ENCODE measurements around the gene PFN3.

The PFN3 gene

GRCh38 chr5:177366528-177367322, 33.7 kb downstream of the PFN3 start:
- peaks cover 42% of the 10 kb centered on the region for H3K4me1 ChIP-seq (ENCODE audit: control insufficient read depth, low read length)
- H3K9me2 ChIP-seq (replicated peaks; ENCODE audit: control insufficient read depth, low read length), result no peaks in the 10 kb centered on the region
- H3K36me3 ChIP-seq (ENCODE audit: control insufficient read depth, low read length), result peaks cover 24% of the 10 kb centered on the region
- H3F3A ChIP-seq (ENCODE audit: control insufficient read depth, insufficient read depth), result peaks cover 4% of the 10 kb centered on the region; the same call in 1 of the 2 replicates
- 0 out of 2 replicates have a peak, but pooled peaks cover 2% of the 10 kb centered on the region for H4K20me1 ChIP-seq (ENCODE audit: control insufficient read depth, insufficient read depth, low read depth, low read length)
- no peak overlapping the region for H3K27ac ChIP-seq (ENCODE audit: low read depth, low read length)
- TF ChIP-seq EZH2phosphoT487 (IDR thresholded peaks at IDR 0.05; ENCODE audit: borderline replicate concordance, low read length) (no peak), CTCF (IDR thresholded peaks at IDR 0.05; ENCODE audit: low read depth, low read length, poor library complexity, severe bottlenecking) (no peak)
- no peak overlapping the region for H3K4me3 ChIP-seq (ENCODE audit: low read length)
- peaks cover 5% of the 10 kb centered on the region; the same call in 1 of the 2 replicates for H3K79me2 ChIP-seq (ENCODE audit: control insufficient read depth, low read length)
- H3K4me2 ChIP-seq (ENCODE audit: low read length), result no peak overlapping the region
- H3K27me3 ChIP-seq (ENCODE audit: control insufficient read depth, low read length), result no peaks in the 10 kb centered on the region
- no peaks in the 10 kb centered on the region for H3K9me3 ChIP-seq (ENCODE audit: control insufficient read depth, insufficient read depth, low read length)

GRCh38 chr5:177365845-177366527, 34.5 kb downstream of the PFN3 start:
- H3K27me3 ChIP-seq (ENCODE audit: control insufficient read depth, low read length), result no peaks in the 10 kb centered on the region

GRCh38 chr5:177364159-177364962, 36.1 kb downstream of the PFN3 start:
- no peak overlapping the region for H3K4me3 ChIP-seq (ENCODE audit: low read length)
- no peaks in the 10 kb centered on the region for H3K9me2 ChIP-seq (replicated peaks; ENCODE audit: control insufficient read depth, low read length)
- no peaks in the 10 kb centered on the region for H3K27me3 ChIP-seq (ENCODE audit: control insufficient read depth, low read length)
- H3K4me1 ChIP-seq (ENCODE audit: control insufficient read depth, low read length), result peaks cover 49% of the 10 kb centered on the region
- H3K9me3 ChIP-seq (ENCODE audit: control insufficient read depth, insufficient read depth, low read length), result no peaks in the 10 kb centered on the region
- H3K27ac ChIP-seq (ENCODE audit: low read depth, low read length), result no peak overlapping the region
- no peak overlapping the region for H3K4me2 ChIP-seq (ENCODE audit: low read length)
- TF ChIP-seq EZH2phosphoT487 (IDR thresholded peaks at IDR 0.05; ENCODE audit: borderline replicate concordance, low read length) (no peak), CTCF (IDR thresholded peaks at IDR 0.05; ENCODE audit: low read depth, low read length, poor library complexity, severe bottlenecking) (no peak)
- peaks cover 6% of the 10 kb centered on the region for H3F3A ChIP-seq (ENCODE audit: control insufficient read depth, insufficient read depth)
- peaks cover 5% of the 10 kb centered on the region; the same call in 1 of the 2 replicates for H3K79me2 ChIP-seq (ENCODE audit: control insufficient read depth, low read length)
- 0 out of 2 replicates have a peak, but pooled peaks cover 2% of the 10 kb centered on the region for H4K20me1 ChIP-seq (ENCODE audit: control insufficient read depth, insufficient read depth, low read depth, low read length)
- H3K36me3 ChIP-seq (ENCODE audit: control insufficient read depth, low read length), result peaks cover 13% of the 10 kb centered on the region

More at GRCh38 chr5:177365845-177366527, 34.5 kb downstream of the PFN3 start:
- no peaks in the 10 kb centered on the region for H3K9me2 ChIP-seq (replicated peaks; ENCODE audit: control insufficient read depth, low read length)
- peaks cover 24% of the 10 kb centered on the region for H3K36me3 ChIP-seq (ENCODE audit: control insufficient read depth, low read length)
- peaks cover 5% of the 10 kb centered on the region; the same call in 1 of the 2 replicates for H3K79me2 ChIP-seq (ENCODE audit: control insufficient read depth, low read length)
- H3K27ac ChIP-seq (ENCODE audit: low read depth, low read length), result no peak overlapping the region
- H3K9me3 ChIP-seq (ENCODE audit: control insufficient read depth, insufficient read depth, low read length), result no peaks in the 10 kb centered on the region
- TF ChIP-seq EZH2phosphoT487 (IDR thresholded peaks at IDR 0.05; ENCODE audit: borderline replicate concordance, low read length), result no peak
- TF ChIP-seq CTCF (IDR thresholded peaks at IDR 0.05; ENCODE audit: low read depth, low read length, poor library complexity, severe bottlenecking), result no peak
- 0 out of 2 replicates have a peak, but pooled peaks cover 2% of the 10 kb centered on the region for H4K20me1 ChIP-seq (ENCODE audit: control insufficient read depth, insufficient read depth, low read depth, low read length)
- H3K4me3 ChIP-seq (ENCODE audit: low read length), result no peak overlapping the region
- no peak overlapping the region for H3K4me2 ChIP-seq (ENCODE audit: low read length)
- H3K4me1 ChIP-seq (ENCODE audit: control insufficient read depth, low read length), result peaks cover 49% of the 10 kb centered on the region
- peaks cover 6% of the 10 kb centered on the region for H3F3A ChIP-seq (ENCODE audit: control insufficient read depth, insufficient read depth)

Measured in DOHH2 (cell line).